Measurements from ENCODE around the gene EYS. TPM values are rescaled to one million over a fixed set of nuclear protein-coding genes. Genes with fewer than 3 reads are reported as not detected.

EYS gene
- total RNA-seq (2011; cell fraction: chromatin; rRNA removed; ENCODE audit: low replicate concordance): 2.7 and 3.7 TPM in 2 replicates
- 0.67 and 0.79 TPM in 2 replicates for total RNA-seq (2011; cell fraction: nucleolus; rRNA removed)
- total RNA-seq (2011; cell fraction: nucleoplasm; rRNA removed): 0.73 and 1.1 TPM in 2 replicates
- total RNA-seq (2014; rRNA removed) (0.04 TPM in 1 of 2 replicates, not detected in the other), total RNA-seq (2014; rRNA removed; fragmentation: Illumina TruSeq; extraction: Trizol) (0.11 and 0.16 TPM in 2 replicates), total RNA-seq (2015; rRNA removed; fragmentation: Illumina TruSeq; extraction: Trizol) (0.04 and 0.49 TPM in 2 replicates), total RNA-seq (2021) (0.13 TPM in 2 replicates), polyA plus RNA-seq (2011; rRNA removed) (0.31 and 0.36 TPM in 2 replicates), polyA plus RNA-seq (2014; fragmentation: Illumina TruSeq; extraction: Trizol) (0.01 and 0.03 TPM in 2 replicates), polyA plus RNA-seq (2014; fragmentation: Nextera tagmentation; extraction: Ambion mirVana) (under 1 TPM; 0.06 to 0.10 TPM), polyA plus RNA-seq (2014; rRNA removed) (0.04 TPM in 1 of 2 replicates, not detected in the other), polyA minus RNA-seq (2011; rRNA and poly(A)+ RNA removed) (0.33 and 1.5 TPM in 2 replicates), Bru-seq, nascent RNA (percentile 13 among the genes with signal in this experiment), BruChase-seq, experiment 1, labeled RNA remaining after a 2-hour chase (percentile 13 among the genes with signal in this experiment), BruChase-seq, experiment 2, labeled RNA remaining after a 6-hour chase (percentile 11 among the genes with signal in this experiment)
- 0.01 and 0.03 TPM in 2 replicates for polyA plus RNA-seq (2011; cell fraction: cytosol; rRNA removed)
- 0.34 and 1.6 TPM in 2 replicates for polyA plus RNA-seq (2011; cell fraction: nucleus; rRNA removed)
- polyA plus RNA-seq (2012): 0.05 and 0.19 TPM in 2 replicates
- polyA minus RNA-seq (2011; cell fraction: cytosol; rRNA and poly(A)+ RNA removed): 1.4 TPM in 1 of 2 replicates, not detected in the other
- polyA minus RNA-seq (2011; cell fraction: nucleus; rRNA and poly(A)+ RNA removed): 0.89 and 1.8 TPM in 2 replicates
- long read RNA-seq, experiment 1, partial matches to known transcripts: 0 of 1 reads
- long read RNA-seq, experiment 1, other reads (novel, unspliced or antisense): 1 of 1 reads
- long read RNA-seq, experiment 2: 0 reads
- long read RNA-seq, experiment 3: 0 reads

- Histone ChIP-seq H3K27me3 (ENCODE audit: control insufficient read depth in 2 of 2, insufficient read depth in 2 of 2, low read length in 2 of 2) (no peaks in the 10 kb centered on the region), H3K9me1 (ENCODE audit: control insufficient read depth, insufficient read depth, low read length) (no peaks in the 10 kb centered on the region), H2AFZ (ENCODE audit: low read depth, low read length) (no peak within 1 kb of the TSS), H3K36me3 (ENCODE audit: control insufficient read depth, insufficient read depth, low read length) (no peaks in the 10 kb centered on the region), H3K9me3 (replicated peaks; ENCODE audit: control insufficient read depth, insufficient read depth, low read depth, low read length) (no peaks in the 10 kb centered on the region), H3K79me2 (ENCODE audit: control insufficient read depth, insufficient read depth, low read length) (no peaks in the 10 kb centered on the region), H4K20me1 (replicated peaks; ENCODE audit: control insufficient read depth, insufficient read depth, low read length) (no peaks in the 10 kb centered on the region), H3K4me3 (no peak within 1 kb of the TSS), H3K27ac (ENCODE audit: extremely low read depth, low read depth, low read length) (no peak within 1 kb of the TSS), H3K4me2 (ENCODE audit: insufficient read depth, low read length) (no peak within 1 kb of the TSS), H3K9ac (ENCODE audit: insufficient read depth in 1 of 2, low read depth in 2 of 2, low read length in 2 of 2) (no peak within 1 kb of the TSS), H3K4me1 (replicated peaks in 1 of 2; ENCODE audit: control insufficient read depth in 2 of 2, insufficient read depth in 2 of 2, low read length in 2 of 2) (no peaks in the 10 kb centered on the region)
- intact Hi-C loops (cut with micrococcal nuclease): no loop called here
- ChIA-PET CTCF (ENCODE audit: low intra/inter-chr PET ratio) (no interaction called here), POLR2A (no interaction called here)
- TF ChIP-seq BRF2 (IDR thresholded peaks at IDR 0.05; ENCODE audit: borderline replicate concordance, insufficient read depth, insufficient read length): no peak
- TF ChIP-seq MXI1 (IDR thresholded peaks at IDR 0.05; ENCODE audit: low read depth, low read length): no peak
- no peak for TF ChIP-seq HDAC6 (IDR thresholded peaks at IDR 0.05; ENCODE audit: low read depth, low read length)
- no peak for TF ChIP-seq POLR2AphosphoS2 (IDR thresholded peaks at IDR 0.05; ENCODE audit: low read length)
- no peak for TF ChIP-seq SAFB2 (IDR thresholded peaks at IDR 0.05; ENCODE audit: borderline replicate concordance, low read depth, low read length, severe bottlenecking)
- FAIRE-seq: no peak
- no TSS peak for BruUV-seq (replicated peaks)
- WGBS (ENCODE audit: insufficient coverage, low coverage, missing lambda C conversion rate): 0% methylated on average over 4 of the region's 4 CpGs
- in situ Hi-C loops (cut with MboI): no loop called here
- no peak for ATAC-seq
- DNase-seq (ENCODE audit: extremely low read depth in 1 of 4, low spot score in 3 of 4): no peak
These were observed at the start of gene EYS for GRCh38 chr6:65707126-65707826. TSS of gene EYS (minus strand) at chr6:65707226. CDS start at chr6:65495410, 211,816 bp downstream.
